ENCODE measurements around the gene MBP.
A peak's percentile ranks its signal among the peaks of the same experiment; 100 is the strongest.

Gene MBP

GRCh38 chr18:77096936-77097886 lies 35.4 kb downstream of the MBP start:
- Histone ChIP-seq H3K27me3 (ENCODE audit: insufficient read depth, poor library complexity, severe bottlenecking) (no peaks in the 10 kb centered on the region), H3K4me3 (replicated peaks; ENCODE audit: insufficient read depth, low read length) (no peak overlapping the region), H3K27ac (replicated peaks) (peak overlapping the region; percentile 83)
- TF ChIP-seq REST (IDR thresholded peaks at IDR 0.05; ENCODE audit: insufficient replicate concordance, low read depth): no peak
- DNase-seq (ENCODE audit: low read depth in 1 of 2, low spot score in 1 of 2): no peak

GRCh38 chr18:77095391-77096371 lies 36.9 kb downstream of the MBP start:
- Histone ChIP-seq H3K4me3 (replicated peaks; ENCODE audit: insufficient read depth, low read length) (no peak overlapping the region), H3K27me3 (ENCODE audit: insufficient read depth, poor library complexity, severe bottlenecking) (no peaks in the 10 kb centered on the region), H3K27ac (replicated peaks) (peak overlapping the region; percentile 83)
- TF ChIP-seq CTCF (IDR thresholded peaks at IDR 0.05; ENCODE audit: insufficient read depth, low read length): no peak
- TF ChIP-seq REST (IDR thresholded peaks at IDR 0.05; ENCODE audit: insufficient replicate concordance, low read depth): no peak
- TF ChIP-seq POLR2AphosphoS5 (IDR thresholded peaks at IDR 0.05; ENCODE audit: low read depth): peak; percentile 75
- peak; percentile 97 for TF ChIP-seq SPI1 (IDR thresholded peaks at IDR 0.05; ENCODE audit: borderline replicate concordance, low read depth)
- TF ChIP-seq GABPA (IDR thresholded peaks at IDR 0.05; ENCODE audit: low read depth): peak; percentile 64; the same call in 1 of the 2 replicates
- peak; percentile 79 to 91 for DNase-seq (ENCODE audit: low read depth in 1 of 2, low spot score in 1 of 2)

GRCh38 chr18:77093586-77093985 lies 39.0 kb downstream of the MBP start:
- H3K27me3 ChIP-seq (ENCODE audit: insufficient read depth, poor library complexity, severe bottlenecking): no peaks in the 10 kb centered on the region
- no peak overlapping the region; the same call in 1 of the 2 replicates for H3K27ac ChIP-seq (replicated peaks)
- TF ChIP-seq SPI1 (IDR thresholded peaks at IDR 0.05; ENCODE audit: borderline replicate concordance, low read depth): no peak
- TF ChIP-seq POLR2AphosphoS5 (IDR thresholded peaks at IDR 0.05; ENCODE audit: low read depth): no peak
- TF ChIP-seq REST (IDR thresholded peaks at IDR 0.05; ENCODE audit: insufficient replicate concordance, low read depth): no peak
- TF ChIP-seq CTCF (IDR thresholded peaks at IDR 0.05; ENCODE audit: insufficient read depth, low read length): no peak
- no peak for DNase-seq (ENCODE audit: low read depth in 1 of 2, low spot score in 1 of 2)
- no peak overlapping the region for H3K4me3 ChIP-seq (replicated peaks; ENCODE audit: insufficient read depth, low read length)

All from HL-60 (cell line).